ENCODE data around the gene CYTH1. TPM values are rescaled to one million over a fixed set of nuclear protein-coding genes. Genes with fewer than 3 reads are reported as not detected.

CYTH1 gene
- total RNA-seq, 1 donor from 2014 or later = 35.5 TPM

GRCh38 chr17:78715000-78715771 lies 66.9 kb downstream of the CYTH1 start:
- Histone ChIP-seq H3K4me3 (ENCODE audit: low read depth, low read length) (no peak overlapping the region), H3K36me3 (ENCODE audit: control insufficient read depth, insufficient read depth, low read length) (peaks cover 4% of the 10 kb centered on the region), H3K27me3 (ENCODE audit: control insufficient read depth, insufficient read depth, low read length) (no peaks in the 10 kb centered on the region)
- DNase-seq (ENCODE audit: low read depth) = no peak
- TF ChIP-seq CTCF (IDR thresholded peaks at IDR 0.05; ENCODE audit: insufficient read depth, low read length, severe bottlenecking) = no peak
- no peak for FAIRE-seq

- Histone ChIP-seq H3K27me3 (ENCODE audit: control insufficient read depth, insufficient read depth, low read length) (no peaks in the 10 kb centered on the region), H3K36me3 (ENCODE audit: control insufficient read depth, insufficient read depth, low read length) (peaks cover 4% of the 10 kb centered on the region), H3K4me3 (ENCODE audit: low read depth, low read length) (no peak overlapping the region)
- FAIRE-seq (no peak), DNase-seq (ENCODE audit: low read depth) (no peak)
- no peak for TF ChIP-seq CTCF (IDR thresholded peaks at IDR 0.05; ENCODE audit: insufficient read depth, low read length, severe bottlenecking)
Measured at GRCh38 chr17:78714534-78714933, 67.5 kb downstream of the CYTH1 start.

- TF ChIP-seq CTCF (IDR thresholded peaks at IDR 0.05; ENCODE audit: insufficient read depth, low read length, severe bottlenecking) = no peak
- no peaks in the 10 kb centered on the region for H3K27me3 ChIP-seq (ENCODE audit: control insufficient read depth, insufficient read depth, low read length)
- peaks cover 9% of the 10 kb centered on the region for H3K36me3 ChIP-seq (ENCODE audit: control insufficient read depth, insufficient read depth, low read length)
- no peak overlapping the region for H3K4me3 ChIP-seq (ENCODE audit: low read depth, low read length)
- DNase-seq (ENCODE audit: low read depth) (no peak), FAIRE-seq (no peak)
Measured at GRCh38 chr17:78712043-78712442, 70.0 kb downstream of the CYTH1 start.

- no peak for FAIRE-seq
Measured at GRCh38 chr17:78710607-78711006, 71.5 kb downstream of the CYTH1 start.

GRCh38 chr17:78709751-78710181 lies 72.3 kb downstream of the CYTH1 start:
- FAIRE-seq (no peak), DNase-seq (ENCODE audit: low read depth) (no peak)
- Histone ChIP-seq H3K4me3 (ENCODE audit: low read depth, low read length) (no peak overlapping the region), H3K36me3 (ENCODE audit: control insufficient read depth, insufficient read depth, low read length) (peaks cover 9% of the 10 kb centered on the region), H3K27me3 (ENCODE audit: control insufficient read depth, insufficient read depth, low read length) (no peaks in the 10 kb centered on the region)
- no peak for TF ChIP-seq CTCF (IDR thresholded peaks at IDR 0.05; ENCODE audit: insufficient read depth, low read length, severe bottlenecking)

More at GRCh38 chr17:78710607-78711006, 71.5 kb downstream of the CYTH1 start:
- TF ChIP-seq CTCF (IDR thresholded peaks at IDR 0.05; ENCODE audit: insufficient read depth, low read length, severe bottlenecking) = no peak
- no peak overlapping the region for H3K4me3 ChIP-seq (ENCODE audit: low read depth, low read length)
- H3K27me3 ChIP-seq (ENCODE audit: control insufficient read depth, insufficient read depth, low read length) = no peaks in the 10 kb centered on the region
- H3K36me3 ChIP-seq (ENCODE audit: control insufficient read depth, insufficient read depth, low read length) = peaks cover 8% of the 10 kb centered on the region
- no peak for DNase-seq (ENCODE audit: low read depth)
